ENCODE measurements around the gene HSBP1L1.

The HSBP1L1 gene

GRCh38 chr18:79964330-79965118 is at the start of gene HSBP1L1:
Gene HSBP1L1 (plus strand): TSS chr18:79964643. CDS start chr18:79964736, 93 bp downstream.
- H3K4me3 ChIP-seq (ENCODE audit: low read depth, low read length): no peak within 1 kb of the TSS
- DNase-seq (ENCODE audit: low read depth): no peak
- no peak for TF ChIP-seq MAX (IDR thresholded peaks at IDR 0.05; ENCODE audit: low read depth, low read length)
- TF ChIP-seq, protein P1, sequence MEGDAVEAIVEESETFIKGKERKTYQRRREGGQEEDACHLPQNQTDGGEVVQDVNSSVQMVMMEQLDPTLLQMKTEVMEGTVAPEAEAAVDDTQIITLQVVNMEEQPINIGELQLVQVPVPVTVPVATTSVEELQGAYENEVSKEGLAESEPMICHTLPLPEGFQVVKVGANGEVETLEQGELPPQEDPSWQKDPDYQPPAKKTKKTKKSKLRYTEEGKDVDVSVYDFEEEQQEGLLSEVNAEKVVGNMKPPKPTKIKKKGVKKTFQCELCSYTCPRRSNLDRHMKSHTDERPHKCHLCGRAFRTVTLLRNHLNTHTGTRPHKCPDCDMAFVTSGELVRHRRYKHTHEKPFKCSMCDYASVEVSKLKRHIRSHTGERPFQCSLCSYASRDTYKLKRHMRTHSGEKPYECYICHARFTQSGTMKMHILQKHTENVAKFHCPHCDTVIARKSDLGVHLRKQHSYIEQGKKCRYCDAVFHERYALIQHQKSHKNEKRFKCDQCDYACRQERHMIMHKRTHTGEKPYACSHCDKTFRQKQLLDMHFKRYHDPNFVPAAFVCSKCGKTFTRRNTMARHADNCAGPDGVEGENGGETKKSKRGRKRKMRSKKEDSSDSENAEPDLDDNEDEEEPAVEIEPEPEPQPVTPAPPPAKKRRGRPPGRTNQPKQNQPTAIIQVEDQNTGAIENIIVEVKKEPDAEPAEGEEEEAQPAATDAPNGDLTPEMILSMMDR (IDR thresholded peaks at IDR 0.05; ENCODE audit: low read depth, low read length): no peak
- no peak for TF ChIP-seq MYC (IDR thresholded peaks at IDR 0.05; ENCODE audit: low read depth, low read length)
- TF ChIP-seq POLR2A (IDR thresholded peaks at IDR 0.05; ENCODE audit: extremely low read depth, insufficient read length): no peak

GRCh38 chr18:79915161-79916127 is 49.0 kb upstream of the HSBP1L1 start:
- TF ChIP-seq MAX (IDR thresholded peaks at IDR 0.05; ENCODE audit: low read depth, low read length): no peak
- no peak for TF ChIP-seq MYC (IDR thresholded peaks at IDR 0.05; ENCODE audit: low read depth, low read length)
- DNase-seq (ENCODE audit: low read depth): no peak
- H3K4me3 ChIP-seq (ENCODE audit: low read depth, low read length): no peak overlapping the region

DNA sequence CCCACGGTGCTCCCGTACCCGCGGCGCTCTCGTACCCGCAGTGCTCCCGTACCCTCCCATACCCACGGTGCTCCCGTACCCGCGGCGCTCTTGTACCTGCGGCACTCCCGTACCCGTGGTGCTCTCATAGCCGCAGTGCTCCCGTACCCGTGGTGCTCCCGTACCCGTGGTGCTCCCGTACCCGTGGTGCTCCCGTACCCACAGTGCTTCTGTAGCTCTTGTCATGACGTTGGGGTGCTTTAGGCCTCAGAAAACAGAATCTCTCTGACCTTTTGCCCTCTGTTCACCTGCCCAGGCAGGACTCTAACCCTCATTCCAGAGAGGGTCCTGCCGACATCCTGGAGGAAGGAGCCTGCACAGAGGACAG is 48.3 kb upstream of the HSBP1L1 start:
- H3K4me3 ChIP-seq (ENCODE audit: low read depth, low read length): no peak overlapping the region
- TF ChIP-seq MAX (IDR thresholded peaks at IDR 0.05; ENCODE audit: low read depth, low read length): no peak
- TF ChIP-seq POLR2A (IDR thresholded peaks at IDR 0.05; ENCODE audit: extremely low read depth, insufficient read length): no peak
- TF ChIP-seq MYC (IDR thresholded peaks at IDR 0.05; ENCODE audit: low read depth, low read length): no peak
- TF ChIP-seq, protein P1 (IDR thresholded peaks at IDR 0.05; ENCODE audit: low read depth, low read length): no peak

GRCh38 chr18:79916546-79917168 is 47.8 kb upstream of the HSBP1L1 start:
- no peak overlapping the region for H3K4me3 ChIP-seq (ENCODE audit: low read depth, low read length)
- TF ChIP-seq MYC (IDR thresholded peaks at IDR 0.05; ENCODE audit: low read depth, low read length): no peak
- TF ChIP-seq, protein P1 (IDR thresholded peaks at IDR 0.05; ENCODE audit: low read depth, low read length): no peak
- no peak for TF ChIP-seq MAX (IDR thresholded peaks at IDR 0.05; ENCODE audit: low read depth, low read length)
- no peak for TF ChIP-seq POLR2A (IDR thresholded peaks at IDR 0.05; ENCODE audit: extremely low read depth, insufficient read length)
- no peak for DNase-seq (ENCODE audit: low read depth)

More for the DNA sequence above, 48.3 kb upstream of the HSBP1L1 start:
- no peak for DNase-seq (ENCODE audit: low read depth)

DNA sequence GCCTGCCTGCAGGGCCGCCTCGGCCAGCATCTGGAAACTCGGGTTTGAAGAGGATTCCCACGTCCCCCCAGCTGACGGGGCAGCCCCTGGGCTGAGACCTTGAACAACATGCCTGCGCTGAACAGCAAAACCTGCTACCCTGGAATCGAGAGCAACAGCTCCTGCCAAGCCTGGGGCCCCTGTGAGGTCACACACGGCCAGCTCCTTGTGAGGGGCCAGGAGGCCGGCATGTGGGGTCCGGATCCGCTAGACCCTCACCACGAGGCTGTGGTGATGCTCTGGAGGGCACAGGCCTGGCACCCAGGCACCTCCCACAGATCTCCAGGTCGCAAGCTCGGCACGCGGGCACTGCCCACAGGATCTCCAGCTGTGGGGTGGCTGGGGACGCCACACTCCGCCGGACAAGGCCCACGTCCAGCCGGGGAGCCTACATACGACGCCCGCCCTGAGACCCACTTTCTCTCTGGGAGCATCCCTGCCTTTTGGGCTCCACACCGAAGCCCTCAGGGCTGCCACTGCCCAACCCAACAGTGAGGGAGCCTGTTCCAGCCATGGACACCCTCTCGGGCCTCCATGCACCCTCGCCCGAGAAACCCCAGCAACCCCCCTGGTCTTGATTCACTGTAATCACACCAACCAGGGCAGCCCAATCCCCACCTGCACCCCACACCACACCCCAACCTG is 47.1 kb upstream of the HSBP1L1 start:
- no peak for TF ChIP-seq POLR2A (IDR thresholded peaks at IDR 0.05; ENCODE audit: extremely low read depth, insufficient read length)
- no peak for TF ChIP-seq MAX (IDR thresholded peaks at IDR 0.05; ENCODE audit: low read depth, low read length)
- TF ChIP-seq, protein P1 (IDR thresholded peaks at IDR 0.05; ENCODE audit: low read depth, low read length): no peak
- TF ChIP-seq MYC (IDR thresholded peaks at IDR 0.05; ENCODE audit: low read depth, low read length): no peak
- no peak overlapping the region for H3K4me3 ChIP-seq (ENCODE audit: low read depth, low read length)
- DNase-seq (ENCODE audit: low read depth): no peak

All from NB4 (cell line).